KG1 (cell line): Measurements from ENCODE around the gene HDGFL2.
A peak's percentile ranks its signal among the peaks of the same experiment; 100 is the strongest.
"Not testable (repeated sequence)": the region's sequence is repeated elsewhere in the genome, so short reads cannot be mapped to it uniquely, and the experiment has no call there.

Experiments used
- DNase-seq: peaks from one replicate; lab custom pipeline; 2025; lab: John Stamatoyannopoulos, UW

The HDGFL2 gene

GRCh38 chr19:4536798-4537197 lies 64.7 kb downstream of the HDGFL2 start:
- no peak for DNase-seq

- no peak for DNase-seq
Observed at GRCh38 chr19:4537953-4538600, 66.0 kb downstream of the HDGFL2 start.

GRCh38 chr19:4538601-4538954 lies 66.5 kb downstream of the HDGFL2 start:
- DNase-seq, result no peak

GRCh38 chr19:4539169-4539692 lies 67.1 kb downstream of the HDGFL2 start:
- no peak for DNase-seq

GRCh38 chr19:4539693-4540581 lies 67.8 kb downstream of the HDGFL2 start, which contains the start of gene LRG1:
Gene LRG1 (minus strand): TSS chr19:4540036. CDS start chr19:4540013, 23 bp downstream.
- DNase-seq, result peak; percentile 35

GRCh38 chr19:4541114-4541805 lies 69.2 kb downstream of the HDGFL2 start:
- DNase-seq, result no peak

- not testable (repeated sequence) for DNase-seq
Observed at GRCh38 chr19:4541806-4542145, 69.7 kb downstream of the HDGFL2 start.

GRCh38 chr19:4542896-4543841 lies 71.1 kb downstream of the HDGFL2 start:
- no peak for DNase-seq

- no peak for DNase-seq
Observed at GRCh38 chr19:4543842-4544647, 71.9 kb downstream of the HDGFL2 start.

GRCh38 chr19:4547303-4548237 lies 75.5 kb downstream of the HDGFL2 start:
- DNase-seq, result no peak

GRCh38 chr19:4548238-4548584 lies 76.1 kb downstream of the HDGFL2 start:
- DNase-seq, result no peak

- DNase-seq, result no peak
Observed at GRCh38 chr19:4550018-4550417, 77.9 kb downstream of the HDGFL2 start.

- DNase-seq, result no peak
Observed at GRCh38 chr19:4550479-4551050, 78.5 kb downstream of the HDGFL2 start.
